ENCODE data around the gene ANXA8. TPM values are rescaled to one million over a fixed set of nuclear protein-coding genes. Genes with fewer than 3 reads are reported as not detected.

The ANXA8 gene
- total and polyA plus RNA-seq, 2 of the 13 experiments (the other 11 are each of a cell fraction or from before 2014, with no cell fraction given), result not detected

GRCh38 chr10:47443145-47443544 is 40.8 kb downstream of the ANXA8 start:
- H3K79me2 ChIP-seq (ENCODE audit: insufficient read depth, low read length), result no peaks in the 10 kb centered on the region
- DNase-seq (ENCODE audit: low spot score), result no peak
- H3K27ac ChIP-seq (ENCODE audit: extremely low read length, insufficient read depth, low read length), result no peak overlapping the region
- H3K9ac ChIP-seq (ENCODE audit: insufficient read depth, low read depth, low read length), result no peak overlapping the region
- no peak for ATAC-seq
- ChIA-PET POLR2A (no interaction called here), CTCF (ENCODE audit: low intra/inter-chr PET ratio, low total read pairs) (no interaction called here)
- H3K4me2 ChIP-seq (ENCODE audit: low read depth, low read length), result no peak overlapping the region
- H3K27me3 ChIP-seq (ENCODE audit: control insufficient read depth in 1 of 2, insufficient read depth in 2 of 2, low read length in 2 of 2), result peaks cover 0 to 5% of the 10 kb centered on the region in 2 experiments; a peak in 2 of 5 replicates
- no peaks in the 10 kb centered on the region for H3K36me3 ChIP-seq (replicated peaks in 1 of 2; ENCODE audit: control insufficient read depth in 1 of 2, insufficient read depth in 2 of 2, low read length in 2 of 2)
- in situ Hi-C loops (cut with HindIII; ENCODE audit: extremely low pct_ligation_motif_present, low pct_unique_long_range_greater_than_20kb) (no loop called here), intact Hi-C loops (cut with micrococcal nuclease; ENCODE audit: unreplicated experiment) (no loop called here)
- H3K4me1 ChIP-seq (ENCODE audit: insufficient read depth, low read length), result no peaks in the 10 kb centered on the region
- H3K9me3 ChIP-seq (ENCODE audit: low read length), result peaks cover 15% of the 10 kb centered on the region
- no peak overlapping the region for H3K4me3 ChIP-seq (replicated peaks in 1 of 3; ENCODE audit: insufficient read depth in 1 of 3, low read depth in 2 of 3, low read length in 3 of 3)
- H4K20me1 ChIP-seq (ENCODE audit: insufficient read depth, low read length), result no peaks in the 10 kb centered on the region
- BruUV-seq (replicated peaks), result no TSS peak
- no peak for FAIRE-seq
- no peak overlapping the region for H2AFZ ChIP-seq (ENCODE audit: low read length)
- WGBS (ENCODE audit: low lambda C conversion rate), result 7% methylated on average over 1 of the region's 2 CpGs
- TF ChIP-seq ZNF746 (CRISPR knock-in tag; IDR thresholded peaks at IDR 0.05), result no peak
- no peak for TF ChIP-seq PRDM15 (CRISPR knock-in tag; IDR thresholded peaks at IDR 0.05)
- no peak for TF ChIP-seq ZNF782 (CRISPR knock-in tag; IDR thresholded peaks at IDR 0.05; ENCODE audit: borderline replicate concordance)
- TF ChIP-seq ZNF33A (CRISPR knock-in tag; IDR thresholded peaks at IDR 0.05; ENCODE audit: borderline replicate concordance), result no peak
- TF ChIP-seq ZNF646 (CRISPR knock-in tag; IDR thresholded peaks at IDR 0.05), result no peak
- no peak for TF ChIP-seq ZFP36L1 (CRISPR knock-in tag; IDR thresholded peaks at IDR 0.05)
- TF ChIP-seq ZNF281 (CRISPR knock-in tag; IDR thresholded peaks at IDR 0.05; ENCODE audit: borderline replicate concordance), result no peak
- TF ChIP-seq SMAD3 (CRISPR knock-in tag; IDR thresholded peaks at IDR 0.05), result no peak
- TF ChIP-seq FOXA3 (CRISPR knock-in tag; IDR thresholded peaks at IDR 0.05), result no peak
- TF ChIP-seq MIER2 (CRISPR knock-in tag; IDR thresholded peaks at IDR 0.05), result no peak
